HG03196 (cell line): ENCODE results near the gene CDH23.

Source experiments
- ATAC-seq: cut with Tn5 transposase; IDR thresholded peaks from one replicate; pipeline ENCODE4 v1.9.1; 2021; ENCODE audit not compliant: unreplicated experiment

The CDH23 gene

GRCh38 chr10:71648254-71648932, 251.7 kb downstream of the CDH23 start:
- no peak for ATAC-seq

DNA sequence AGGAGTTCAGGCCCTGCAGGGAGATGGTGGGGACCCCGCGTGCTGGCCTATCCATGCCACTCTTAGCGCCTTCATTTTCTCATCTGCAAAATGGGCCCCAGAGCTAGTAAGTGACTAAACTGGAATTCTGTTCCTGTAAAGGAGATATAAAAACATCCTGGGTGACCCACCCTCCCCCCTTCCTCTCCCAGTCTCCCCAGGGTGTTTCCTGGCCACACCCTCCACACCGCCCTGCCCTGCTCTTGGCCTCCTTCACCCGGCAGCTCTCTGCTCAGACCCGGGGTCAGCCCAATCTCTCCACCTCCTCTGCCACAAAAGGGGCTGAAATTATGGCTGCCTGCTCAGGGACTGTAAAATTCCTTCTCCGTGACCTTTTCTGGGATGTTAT, 252.2 kb downstream of the CDH23 start:
- ATAC-seq: no peak

DNA sequence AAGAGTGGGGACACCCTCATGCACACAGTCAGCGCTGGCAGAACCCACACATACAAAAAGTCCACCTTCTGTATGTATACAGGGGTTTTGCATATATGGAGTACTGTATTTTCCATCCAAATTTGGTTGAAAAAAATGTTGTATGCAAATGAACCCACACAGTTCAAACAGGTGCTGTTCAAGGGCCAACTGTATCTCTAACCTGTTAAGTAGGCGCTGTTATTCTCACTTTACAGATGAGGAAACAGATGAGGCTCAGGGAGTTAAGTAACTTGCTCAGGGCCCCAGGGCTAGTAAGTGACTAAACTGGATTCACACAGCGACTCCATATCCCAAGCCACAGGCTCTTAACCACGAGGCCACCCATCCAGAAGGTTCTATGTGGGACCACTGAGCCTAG, 252.9 kb downstream of the CDH23 start:
- ATAC-seq: no peak

DNA sequence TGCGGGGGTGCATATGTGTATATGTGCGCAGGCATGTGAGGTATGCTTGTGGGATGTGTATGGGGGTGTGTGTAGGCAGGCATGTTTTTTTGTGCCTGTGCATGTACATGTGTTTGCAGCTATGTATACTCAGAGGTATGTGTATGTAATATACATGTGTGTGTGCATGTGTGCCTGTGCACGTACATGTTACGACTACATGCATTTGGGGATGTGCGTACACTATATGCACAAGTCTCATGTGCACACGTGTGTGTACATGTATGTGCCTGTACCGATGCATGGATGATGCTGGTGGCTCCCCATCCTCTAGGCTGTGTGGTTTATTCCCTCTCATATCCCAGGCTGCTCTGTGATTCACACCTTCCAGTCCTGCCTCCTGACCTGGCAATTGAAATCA, 253.7 kb downstream of the CDH23 start:
- no peak for ATAC-seq

GRCh38 chr10:71651428-71651827, 254.7 kb downstream of the CDH23 start:
- no peak for ATAC-seq

DNA sequence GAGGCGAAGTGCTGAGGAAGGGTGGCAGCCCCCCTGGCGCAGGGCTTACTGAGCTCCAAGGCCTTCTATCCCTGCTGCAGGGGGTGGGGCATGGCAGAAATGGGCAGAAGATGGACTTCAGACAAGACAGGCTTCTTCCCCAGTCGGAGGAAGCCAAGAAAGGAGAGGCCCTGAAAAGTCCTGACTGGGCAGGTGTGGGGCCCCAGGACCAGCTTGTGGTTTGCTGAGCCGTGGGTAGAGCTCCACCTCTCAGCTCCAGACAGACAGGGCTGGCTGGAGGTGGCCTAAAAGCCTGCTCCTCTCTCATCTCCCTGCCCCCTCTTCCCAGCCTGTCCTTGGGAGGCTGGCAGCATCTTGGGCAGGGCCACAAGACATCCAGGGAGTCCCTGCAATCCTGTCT, 255.2 kb downstream of the CDH23 start:
- no peak for ATAC-seq

GRCh38 chr10:71653044-71653443, 256.3 kb downstream of the CDH23 start:
- ATAC-seq: no peak

DNA sequence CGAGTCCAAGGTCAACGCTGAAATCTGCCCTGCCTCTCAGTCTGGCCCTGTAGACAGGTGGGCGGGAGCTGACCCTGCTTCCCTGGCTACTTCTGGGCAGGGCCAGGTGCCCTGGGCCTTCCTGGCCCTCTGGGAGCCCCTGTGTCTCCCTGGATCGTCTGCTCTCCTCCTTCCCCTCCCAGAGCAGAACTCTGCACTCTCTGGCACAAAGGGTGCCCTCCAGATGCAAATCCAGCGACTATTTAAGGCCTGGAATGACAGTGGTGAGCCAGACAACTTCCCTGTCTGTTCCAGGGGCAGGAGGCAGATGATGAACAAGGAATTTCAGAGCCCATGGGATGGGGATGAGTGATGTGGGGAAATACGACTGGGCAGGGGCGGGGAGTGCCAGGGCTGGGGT, 259.5 kb downstream of the CDH23 start:
- ATAC-seq: no peak

- ATAC-seq: no peak
These were observed 261.1 kb downstream of the CDH23 start for GRCh38 chr10:71657604-71658466.

- ATAC-seq: no peak
These were observed 261.7 kb downstream of the CDH23 start for GRCh38 chr10:71658467-71658745.

GRCh38 chr10:71659111-71659634, 262.5 kb downstream of the CDH23 start:
- no peak for ATAC-seq

- ATAC-seq: no peak
These were observed 263.0 kb downstream of the CDH23 start for GRCh38 chr10:71659737-71660136.

DNA sequence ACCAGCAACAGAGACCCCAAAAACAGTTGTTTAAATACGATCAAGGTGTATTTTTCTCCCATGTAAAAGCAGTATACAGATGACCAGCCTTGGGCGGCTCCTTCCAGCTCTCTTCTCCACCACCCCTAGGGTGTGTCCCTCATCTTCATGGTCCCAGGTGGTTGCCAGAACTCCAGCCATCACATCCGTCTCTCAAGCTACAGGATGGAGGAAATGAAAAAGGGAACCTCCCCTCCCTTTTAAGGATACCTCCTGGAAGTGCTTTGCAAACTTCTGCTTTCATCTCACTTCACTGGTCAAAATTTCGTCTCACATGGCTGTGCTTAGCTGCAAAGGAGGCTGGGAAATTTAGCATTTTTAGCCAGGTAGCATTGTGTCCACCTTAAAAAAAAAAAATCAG, 263.6 kb downstream of the CDH23 start:
- ATAC-seq: no peak

DNA sequence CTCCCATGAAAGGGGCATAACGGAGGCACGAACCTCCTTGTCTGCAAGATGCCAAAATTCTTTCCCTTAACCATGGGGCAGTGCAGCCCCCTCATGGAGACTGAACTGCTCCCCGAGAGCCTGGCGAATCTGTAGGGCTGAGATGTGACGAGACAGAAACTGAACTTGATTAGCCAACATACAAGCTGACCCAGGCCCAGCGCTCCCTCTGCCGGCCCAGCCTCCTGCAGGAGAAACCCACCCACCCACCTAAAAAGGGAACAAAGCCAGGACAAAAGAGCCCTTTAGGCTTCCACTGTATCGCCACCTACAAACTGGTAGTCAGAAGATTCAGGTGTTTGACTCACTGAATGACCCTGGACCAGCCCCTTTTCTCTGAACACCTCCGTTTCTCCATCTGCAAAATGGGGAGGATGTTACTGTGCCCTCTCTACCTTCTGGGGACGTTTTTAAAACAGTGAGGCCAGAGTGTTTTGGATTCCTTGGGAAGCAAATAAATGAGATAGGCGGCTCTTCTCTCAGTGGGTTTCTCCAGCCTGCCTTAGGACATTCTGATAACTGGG, 264.4 kb downstream of the CDH23 start:
- no peak for ATAC-seq

- ATAC-seq: no peak
These were observed 265.1 kb downstream of the CDH23 start for GRCh38 chr10:71661779-71662336.

DNA sequence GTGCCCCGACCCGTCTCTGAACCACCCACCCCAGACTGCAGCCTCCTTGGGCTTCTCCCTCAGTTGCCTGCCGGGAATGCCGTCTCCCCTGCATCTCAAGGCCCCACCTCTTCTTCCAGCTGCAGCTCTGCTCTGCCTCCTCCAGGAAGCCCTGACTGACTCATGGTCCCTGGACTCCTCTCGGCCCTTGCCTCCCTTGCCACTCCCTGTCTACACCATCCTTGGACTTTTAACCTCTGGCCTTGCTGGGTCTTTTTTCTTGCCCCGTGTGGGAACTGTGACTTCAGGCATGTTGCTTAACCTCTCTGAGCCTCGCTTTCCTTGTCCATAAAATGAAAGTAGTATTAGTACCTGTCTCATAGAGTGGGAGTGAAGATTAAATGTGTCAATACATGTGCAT, 266.6 kb downstream of the CDH23 start:
- no peak for ATAC-seq

DNA sequence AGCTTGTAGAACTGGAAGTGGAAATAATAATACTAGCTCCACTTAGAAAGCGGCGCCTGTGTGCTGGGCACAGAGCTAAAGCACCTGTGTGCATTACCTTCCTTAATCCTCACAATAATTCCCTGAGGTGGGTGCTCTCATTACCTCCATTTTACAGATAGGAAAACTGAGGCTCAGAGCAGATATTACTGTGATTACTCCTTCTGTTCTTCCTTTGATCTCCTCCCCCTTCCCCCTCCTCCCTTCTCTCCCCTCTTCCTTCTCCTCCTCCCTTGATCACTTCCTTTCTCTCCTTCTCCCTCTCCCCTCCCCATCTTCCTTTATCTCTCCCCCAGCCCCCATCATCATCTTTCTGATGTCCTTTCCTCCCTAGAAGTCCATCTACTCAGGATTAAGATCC, 267.9 kb downstream of the CDH23 start:
- ATAC-seq: no peak

DNA sequence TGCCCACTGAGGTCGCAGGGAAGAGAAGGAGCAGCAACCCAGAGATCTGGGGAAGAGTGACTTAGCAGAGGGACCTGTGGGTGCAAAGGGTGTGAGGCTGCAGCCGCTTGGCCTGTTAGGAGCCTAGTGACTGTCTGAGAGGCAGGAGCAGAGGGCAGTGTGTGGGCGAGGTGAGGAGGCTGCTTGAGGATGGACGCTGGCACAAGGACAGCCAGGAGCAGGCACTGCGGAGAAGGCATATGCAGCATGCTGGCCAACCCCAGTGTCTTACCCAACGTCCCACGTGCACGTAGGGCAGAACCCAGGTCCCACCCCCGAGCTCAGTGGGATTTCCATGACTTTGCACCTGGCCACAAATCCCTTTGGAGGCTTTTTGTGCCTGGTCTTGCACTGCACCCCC, 268.7 kb downstream of the CDH23 start:
- ATAC-seq: no peak

DNA sequence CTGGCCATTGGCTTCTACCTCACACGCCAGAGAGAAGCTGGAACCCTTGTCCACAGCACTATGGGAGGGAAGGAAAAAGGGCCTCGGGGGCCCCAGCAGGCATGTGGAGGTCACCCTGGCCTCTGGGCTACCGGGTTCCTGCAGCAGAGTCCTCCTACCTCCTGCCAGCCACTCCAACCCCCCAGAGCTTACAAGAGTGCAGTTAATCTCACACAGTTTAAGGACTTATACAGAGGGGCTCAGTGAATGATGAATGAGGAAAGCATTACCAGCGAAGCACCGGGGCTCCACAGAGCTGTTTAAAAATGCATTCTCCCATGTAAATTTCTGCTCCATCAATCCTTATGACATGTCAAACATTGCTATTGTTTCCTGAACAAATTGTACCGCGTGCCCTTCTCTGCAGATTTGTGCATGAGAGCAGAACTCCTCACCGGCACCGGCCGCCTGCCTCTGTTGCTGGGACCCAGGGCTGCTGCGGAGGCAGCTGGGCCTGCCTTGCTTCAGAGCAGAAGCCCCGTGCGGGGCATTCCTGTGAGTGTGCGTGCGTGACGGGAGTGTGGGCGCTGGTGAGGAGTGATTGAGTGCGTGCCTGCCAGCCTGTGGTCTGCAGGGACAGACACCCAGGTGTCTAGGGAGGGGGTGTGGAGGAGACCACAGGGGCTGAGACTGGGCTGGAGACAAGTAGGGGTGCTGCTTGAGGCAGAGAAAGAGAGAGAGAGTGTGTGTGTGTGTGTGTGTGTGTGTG, 270.1 kb downstream of the CDH23 start:
- no peak for ATAC-seq

DNA sequence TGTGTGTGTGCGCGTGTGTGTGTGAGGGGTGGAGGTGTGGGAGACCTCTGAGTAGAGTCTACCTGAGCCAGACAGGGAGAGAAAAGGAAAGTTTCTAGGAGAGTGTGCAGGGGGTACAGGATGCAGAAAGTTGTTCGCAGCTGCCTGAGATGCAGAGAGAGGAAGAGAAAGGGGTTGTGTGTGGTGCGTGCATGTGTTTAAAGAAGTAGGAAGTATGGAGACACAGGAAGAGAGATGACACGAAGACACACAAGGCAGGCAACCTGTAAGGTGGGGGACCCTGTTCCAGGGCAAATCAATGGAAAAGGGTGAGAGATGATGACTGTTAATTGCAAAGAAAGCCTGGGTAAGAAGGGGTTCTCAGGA, 270.6 kb downstream of the CDH23 start:
- ATAC-seq: no peak
